ENCODE results near the gene MAPT. TPM values are rescaled to one million over a fixed set of nuclear protein-coding genes. Genes with fewer than 3 reads are reported as not detected.

Gene MAPT
- total RNA-seq, 1 experiment from 2014 or later: 3.6 TPM

- no peak overlapping the region for H2AFZ ChIP-seq (ENCODE audit: low read length)
- no peak for ATAC-seq
- ChIA-PET CTCF (no interaction called here), POLR2A (ENCODE audit: unreplicated experiment) (interaction anchor here (0.5 kb wide), 1 partner anchor 60 kb away, joined by 31 read pairs; no protein-coding TSS in a partner anchor)
- intact Hi-C loops (cut with micrococcal nuclease): loop anchor here (10.0 kb wide), 1 partner anchor 115 kb away; no protein-coding TSS in a partner anchor
- no peaks in the 10 kb centered on the region for H3K9me2 ChIP-seq (replicated peaks; ENCODE audit: low read length)
- H3F3A ChIP-seq (ENCODE audit: low read length, unreplicated experiment): no peaks in the 10 kb centered on the region
- 0 out of 2 replicates have a peak, but pooled peaks cover 2% of the 10 kb centered on the region for H3K4me1 ChIP-seq (ENCODE audit: insufficient read depth, low read length)
- H3K9me3 ChIP-seq (ENCODE audit: low read length): no peaks in the 10 kb centered on the region
- no peak overlapping the region for H3K4me2 ChIP-seq (ENCODE audit: low read length)
- peaks cover 8% of the 10 kb centered on the region; the same call in 1 of the 2 replicates for H4K20me1 ChIP-seq (ENCODE audit: low read length)
- peaks cover 89% of the 10 kb centered on the region for H3K36me3 ChIP-seq (ENCODE audit: low read depth, low read length)
- H3K27ac ChIP-seq (ENCODE audit: low read length): no peak overlapping the region
- no TSS peak for BruUV-seq (replicated peaks)
- TF ChIP-seq CTCF (conservative IDR thresholded peaks at IDR 0.05; ENCODE audit: low read depth, low read length) (no peak), EZH2 (IDR thresholded peaks at IDR 0.05; ENCODE audit: low read length, unreplicated experiment) (no peak), EZH2phosphoT487 (IDR thresholded peaks at IDR 0.05; ENCODE audit: borderline replicate concordance, low read length) (no peak)
- H3K9ac ChIP-seq (ENCODE audit: low read length): no peak overlapping the region
- H3K27me3 ChIP-seq (ENCODE audit: low read length): no peaks in the 10 kb centered on the region
- H3K4me3 ChIP-seq (ENCODE audit: low read length): no peak overlapping the region
- DNase-seq: no peak
- no peaks in the 10 kb centered on the region for H3K79me2 ChIP-seq (ENCODE audit: low read length)
These were observed 145.3 kb downstream of the MAPT start for GRCh38 chr17:46039592-46040186.

- Histone ChIP-seq H3K9me3 (ENCODE audit: low read length) (no peaks in the 10 kb centered on the region), H4K20me1 (ENCODE audit: low read length) (0 out of 2 replicates have a peak, but pooled peaks cover 3% of the 10 kb centered on the region), H3K27ac (ENCODE audit: low read length) (no peak overlapping the region), H2AFZ (ENCODE audit: low read length) (no peak overlapping the region), H3K4me2 (ENCODE audit: low read length) (no peak overlapping the region), H3K9ac (ENCODE audit: low read length) (no peak overlapping the region), H3F3A (ENCODE audit: low read length, unreplicated experiment) (peaks cover 3% of the 10 kb centered on the region), H3K36me3 (ENCODE audit: low read depth, low read length) (peaks cover 69% of the 10 kb centered on the region), H3K4me3 (ENCODE audit: low read length) (no peak overlapping the region), H3K79me2 (ENCODE audit: low read length) (no peaks in the 10 kb centered on the region), H3K9me2 (replicated peaks; ENCODE audit: low read length) (no peaks in the 10 kb centered on the region), H3K27me3 (ENCODE audit: low read length) (no peaks in the 10 kb centered on the region), H3K4me1 (ENCODE audit: insufficient read depth, low read length) (peaks cover 11% of the 10 kb centered on the region; the same call in 1 of the 2 replicates)
- no peak for TF ChIP-seq EZH2phosphoT487 (IDR thresholded peaks at IDR 0.05; ENCODE audit: borderline replicate concordance, low read length)
- ATAC-seq (no peak), DNase-seq (no peak)
- intact Hi-C loops (cut with micrococcal nuclease): loop anchor here (10.0 kb wide), 1 partner anchor 113 kb away; no protein-coding TSS in a partner anchor
- BruUV-seq (replicated peaks): no TSS peak
- POLR2A ChIA-PET (ENCODE audit: unreplicated experiment): no interaction called here
- CTCF ChIA-PET: no interaction called here
These were observed 147.9 kb downstream of the MAPT start for GRCh38 chr17:46042246-46042645.

- no peak overlapping the region for H3K27ac ChIP-seq (ENCODE audit: low read length)
- no peaks in the 10 kb centered on the region for H3K9me3 ChIP-seq (ENCODE audit: low read length)
- no peak overlapping the region for H3K4me3 ChIP-seq (ENCODE audit: low read length)
- BruUV-seq (replicated peaks): no TSS peak
- no peak overlapping the region for H2AFZ ChIP-seq (ENCODE audit: low read length)
- TF ChIP-seq CTCF (conservative IDR thresholded peaks at IDR 0.05; ENCODE audit: low read depth, low read length) (no peak), EZH2 (IDR thresholded peaks at IDR 0.05; ENCODE audit: low read length, unreplicated experiment) (no peak), EZH2phosphoT487 (IDR thresholded peaks at IDR 0.05; ENCODE audit: borderline replicate concordance, low read length) (no peak)
- H3K4me1 ChIP-seq (ENCODE audit: insufficient read depth, low read length): peaks cover 11% of the 10 kb centered on the region; the same call in 1 of the 2 replicates
- ChIA-PET POLR2A (ENCODE audit: unreplicated experiment) (interaction anchor here (0.6 kb wide), 1 partner anchor 35 kb away, joined by 10 read pairs; no protein-coding TSS in a partner anchor), CTCF (no interaction called here)
- H3K9ac ChIP-seq (ENCODE audit: low read length): no peak overlapping the region
- intact Hi-C loops (cut with micrococcal nuclease): loop anchor here (10.0 kb wide), 1 partner anchor 112 kb away; no protein-coding TSS in a partner anchor
- DNase-seq: no peak
- H3F3A ChIP-seq (ENCODE audit: low read length, unreplicated experiment): peaks cover 3% of the 10 kb centered on the region
- H3K79me2 ChIP-seq (ENCODE audit: low read length): no peaks in the 10 kb centered on the region
- ATAC-seq: no peak
- H3K36me3 ChIP-seq (ENCODE audit: low read depth, low read length): peaks cover 66% of the 10 kb centered on the region
- H4K20me1 ChIP-seq (ENCODE audit: low read length): 0 out of 2 replicates have a peak, but pooled peaks cover 3% of the 10 kb centered on the region
- no peaks in the 10 kb centered on the region for H3K27me3 ChIP-seq (ENCODE audit: low read length)
- no peak overlapping the region for H3K4me2 ChIP-seq (ENCODE audit: low read length)
- no peaks in the 10 kb centered on the region for H3K9me2 ChIP-seq (replicated peaks; ENCODE audit: low read length)
These were observed 148.6 kb downstream of the MAPT start for GRCh38 chr17:46042925-46043324.

All from PC-3 (cell line).